Measurements from ENCODE around the gene TCTN1.
A peak's percentile ranks its signal among the peaks of the same experiment; 100 is the strongest.
"Not testable (repeated sequence)": the region's sequence is repeated elsewhere in the genome, so short reads cannot be mapped to it uniquely, and the experiment has no call there.

The TCTN1 gene

GRCh38 chr12:110639336-110640141 lies 25.6 kb downstream of the TCTN1 start:
- no peak for DNase-seq (ENCODE audit: low spot score)

GRCh38 chr12:110640275-110641025 lies 26.5 kb downstream of the TCTN1 start:
- no peak for DNase-seq (ENCODE audit: low spot score)

- no peak for DNase-seq (ENCODE audit: low spot score)
Observed at GRCh38 chr12:110641521-110641920, 27.6 kb downstream of the TCTN1 start.

- peak; percentile 95 for DNase-seq (ENCODE audit: low spot score)
Observed at GRCh38 chr12:110647631-110648040, 33.7 kb downstream of the TCTN1 start.

- DNase-seq (ENCODE audit: low spot score), result peak; percentile 45
Observed at GRCh38 chr12:110649341-110649847, 35.5 kb downstream of the TCTN1 start.

GRCh38 chr12:110654238-110654637 lies 40.3 kb downstream of the TCTN1 start:
- DNase-seq (ENCODE audit: low spot score), result not testable (repeated sequence)

GRCh38 chr12:110656071-110656655 lies 42.2 kb downstream of the TCTN1 start:
- DNase-seq (ENCODE audit: low spot score), result no peak

- DNase-seq (ENCODE audit: low spot score), result no peak
Observed at GRCh38 chr12:110657747-110658146, 43.8 kb downstream of the TCTN1 start.

GRCh38 chr12:110658242-110658641 lies 44.3 kb downstream of the TCTN1 start:
- DNase-seq (ENCODE audit: low spot score), result no peak

- DNase-seq (ENCODE audit: low spot score), result no peak
Observed at GRCh38 chr12:110658878-110659277, 44.9 kb downstream of the TCTN1 start.

GRCh38 chr12:110661337-110661972 lies 47.5 kb downstream of the TCTN1 start:
- DNase-seq (ENCODE audit: low spot score), result peak; percentile 92

GRCh38 chr12:110666892-110667291 lies 53.0 kb downstream of the TCTN1 start:
- no peak for DNase-seq (ENCODE audit: low spot score)

GRCh38 chr12:110667671-110668070 lies 53.7 kb downstream of the TCTN1 start:
- DNase-seq (ENCODE audit: low spot score), result no peak

GRCh38 chr12:110668480-110669192 lies 54.7 kb downstream of the TCTN1 start:
- no peak for DNase-seq (ENCODE audit: low spot score)

GRCh38 chr12:110669193-110669502 lies 55.2 kb downstream of the TCTN1 start:
- DNase-seq (ENCODE audit: low spot score), result peak; percentile 53

- DNase-seq (ENCODE audit: low spot score), result peak; percentile 62
Observed at GRCh38 chr12:110670161-110670701, 56.3 kb downstream of the TCTN1 start.

GRCh38 chr12:110676171-110676570 lies 62.2 kb downstream of the TCTN1 start:
- DNase-seq (ENCODE audit: low spot score), result no peak

- DNase-seq (ENCODE audit: low spot score), result peak; percentile 54
Observed at GRCh38 chr12:110677206-110677911, 63.4 kb downstream of the TCTN1 start.

GRCh38 chr12:110677982-110678381 lies 64.1 kb downstream of the TCTN1 start:
- no peak for DNase-seq (ENCODE audit: low spot score)

GRCh38 chr12:110679201-110679600 lies 65.3 kb downstream of the TCTN1 start:
- no peak for DNase-seq (ENCODE audit: low spot score)

GRCh38 chr12:110680032-110680431 lies 66.1 kb downstream of the TCTN1 start:
- DNase-seq (ENCODE audit: low spot score), result no peak

Data from NAMALWA (cell line).